KOPT-K1 (cell line): ENCODE measurements around the gene CFAP77.

ENCODE experiments used
- H3K27ac ChIP-seq: fragments of 200-600 bp; sonication (generic); 2 replicates; pipeline ENCODE4 v1.5.1; 2016; ENCODE audit warnings: antibody characterized with exemption, mild to moderate bottlenecking, low read depth, low read length; ENCODE audit not compliant: poor library complexity, severe bottlenecking
- H3K36me3 ChIP-seq: fragments of 200-600 bp; sonication (generic); 2 replicates; pipeline ENCODE4 v1.5.1; 2017; ENCODE audit warnings: antibody characterized with exemption, mild to moderate bottlenecking, low read length, moderate library complexity; ENCODE audit not compliant: insufficient read depth
- H3K9me3 ChIP-seq: fragments of 200-600 bp; sonication (generic); 2 replicates; pipeline ENCODE4 v1.5.1; 2017; ENCODE audit warnings: antibody characterized with exemption, low read length, mild to moderate bottlenecking; ENCODE audit not compliant: insufficient read depth, poor library complexity, severe bottlenecking

Gene CFAP77

GRCh38 chr9:132546148-132547051 lies 136.4 kb downstream of the CFAP77 start:
- Histone ChIP-seq H3K9me3 (no peaks in the 10 kb centered on the region), H3K27ac (no peak overlapping the region), H3K36me3 (no peaks in the 10 kb centered on the region)

DNA sequence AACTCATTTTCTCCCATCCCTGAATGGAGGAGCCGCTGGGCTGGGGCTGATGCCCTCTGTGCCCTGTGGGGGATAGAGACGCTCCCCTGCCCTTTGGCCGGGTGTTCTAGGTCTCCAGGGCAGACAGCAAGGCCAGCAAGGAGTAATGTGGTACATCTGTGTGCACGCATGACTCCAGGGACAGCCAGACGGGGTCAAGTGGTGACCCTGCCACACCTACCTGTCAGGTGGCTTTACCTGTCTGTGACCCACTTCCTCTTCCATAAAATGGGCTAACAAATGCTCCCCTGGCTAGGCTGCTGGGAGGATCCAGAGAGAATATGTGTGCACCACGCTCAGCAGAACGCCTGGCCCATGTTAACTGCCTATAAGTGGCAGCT lies 137.0 kb downstream of the CFAP77 start:
- Histone ChIP-seq H3K27ac (no peak overlapping the region), H3K9me3 (no peaks in the 10 kb centered on the region), H3K36me3 (no peaks in the 10 kb centered on the region)

DNA sequence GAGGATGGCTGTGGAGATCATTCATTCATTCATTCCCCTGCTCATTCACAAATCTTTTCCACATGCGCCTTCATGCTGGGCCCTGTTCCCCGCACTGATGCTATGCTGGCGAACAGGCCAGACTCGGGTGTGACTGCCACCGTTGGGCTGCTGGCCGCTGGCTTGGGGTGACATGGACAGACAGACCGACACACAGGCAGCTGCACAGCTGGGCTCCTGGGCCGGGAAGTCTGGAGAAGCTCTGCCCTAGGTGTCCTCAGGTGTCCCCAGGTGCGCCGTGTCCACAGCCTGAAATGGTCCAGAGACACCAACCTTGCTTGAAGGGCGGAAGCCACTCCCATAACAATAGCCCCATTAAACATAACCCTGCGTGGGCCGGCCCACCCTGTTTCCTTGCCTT lies 137.4 kb downstream of the CFAP77 start:
- Histone ChIP-seq H3K36me3 (no peaks in the 10 kb centered on the region), H3K9me3 (no peaks in the 10 kb centered on the region), H3K27ac (no peak overlapping the region)

DNA sequence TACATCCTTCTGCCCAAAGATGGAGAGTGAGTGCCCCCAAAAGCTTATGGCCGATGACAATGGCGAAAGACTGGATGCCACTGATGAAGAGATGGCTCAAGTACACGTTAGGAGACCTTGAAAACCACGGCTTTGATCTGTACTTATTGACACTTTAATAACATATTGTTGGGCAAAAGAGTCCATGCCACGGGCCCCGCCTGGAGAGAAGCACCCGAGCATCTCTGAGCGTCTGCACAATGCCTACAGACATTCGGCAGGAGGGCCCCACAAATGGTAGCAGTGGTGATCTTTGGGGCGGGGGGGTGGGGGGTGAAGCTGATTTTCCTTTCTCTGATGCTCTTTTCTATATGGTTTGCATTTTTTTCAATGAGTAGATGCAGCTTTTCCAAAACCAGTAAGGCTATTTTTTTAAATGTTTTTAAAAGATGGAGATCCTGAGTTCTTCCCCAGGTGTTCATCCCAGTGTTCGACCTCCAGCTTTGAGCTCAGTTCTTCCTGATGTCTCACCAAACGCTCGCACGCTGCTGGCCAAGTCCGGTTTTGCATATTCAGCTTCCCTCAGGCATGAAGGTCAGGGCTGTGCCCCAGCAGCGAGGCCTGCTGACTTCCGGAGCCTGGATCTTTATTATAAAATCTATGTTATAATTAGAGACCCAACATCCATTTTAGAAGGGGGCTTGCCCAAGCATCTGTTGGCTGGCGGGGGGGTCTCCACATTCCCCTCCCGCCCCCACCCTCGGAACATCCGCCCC lies 138.1 kb downstream of the CFAP77 start:
- no peaks in the 10 kb centered on the region for H3K9me3 ChIP-seq
- no peak overlapping the region for H3K27ac ChIP-seq
- no peaks in the 10 kb centered on the region for H3K36me3 ChIP-seq

DNA sequence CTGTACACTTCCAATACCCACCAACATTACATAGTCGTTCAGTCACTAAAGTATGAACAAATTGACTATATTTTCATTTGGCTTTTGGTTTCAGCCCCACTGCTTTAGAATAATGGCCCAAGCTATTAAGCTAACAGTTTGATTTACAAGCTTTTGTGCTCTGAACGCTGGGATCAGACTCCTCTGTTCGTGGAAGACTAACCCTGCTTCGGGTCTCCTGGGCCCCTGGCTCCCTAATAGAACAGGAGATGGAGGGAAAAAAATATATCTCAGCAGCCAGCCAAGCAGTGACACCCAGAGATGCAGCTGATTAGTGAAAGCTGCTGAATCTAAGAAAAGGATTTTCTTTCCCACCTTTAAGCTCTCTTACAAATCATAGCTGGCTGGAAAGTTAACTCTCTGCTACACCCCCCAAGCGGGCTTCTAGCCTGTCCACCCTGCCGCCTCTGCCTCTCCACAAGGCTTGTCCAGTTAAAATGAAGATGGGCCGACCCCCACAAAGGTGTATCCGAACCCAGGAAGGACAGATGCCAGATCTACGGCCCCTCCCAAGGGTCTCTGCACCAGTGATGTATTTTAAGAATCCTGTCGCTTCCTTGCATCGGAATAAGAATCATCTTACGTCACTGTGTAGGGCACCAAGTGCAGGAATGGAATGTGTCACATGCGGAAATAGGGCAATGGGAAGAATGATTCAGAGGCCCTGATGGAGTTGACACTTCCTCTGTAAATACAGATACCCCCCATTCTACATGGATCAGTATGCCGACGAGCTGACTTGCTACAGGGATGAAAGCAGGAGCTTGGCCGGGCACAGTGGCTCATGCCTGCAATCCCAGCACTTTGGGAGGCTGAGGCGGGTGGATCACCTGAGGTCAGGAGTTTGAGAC lies 139.0 kb downstream of the CFAP77 start:
- no peak overlapping the region for H3K27ac ChIP-seq
- H3K36me3 ChIP-seq, result no peaks in the 10 kb centered on the region
- H3K9me3 ChIP-seq, result no peaks in the 10 kb centered on the region

GRCh38 chr9:132551556-132551955 lies 141.5 kb downstream of the CFAP77 start:
- Histone ChIP-seq H3K9me3 (no peaks in the 10 kb centered on the region), H3K27ac (no peak overlapping the region), H3K36me3 (no peaks in the 10 kb centered on the region)

DNA sequence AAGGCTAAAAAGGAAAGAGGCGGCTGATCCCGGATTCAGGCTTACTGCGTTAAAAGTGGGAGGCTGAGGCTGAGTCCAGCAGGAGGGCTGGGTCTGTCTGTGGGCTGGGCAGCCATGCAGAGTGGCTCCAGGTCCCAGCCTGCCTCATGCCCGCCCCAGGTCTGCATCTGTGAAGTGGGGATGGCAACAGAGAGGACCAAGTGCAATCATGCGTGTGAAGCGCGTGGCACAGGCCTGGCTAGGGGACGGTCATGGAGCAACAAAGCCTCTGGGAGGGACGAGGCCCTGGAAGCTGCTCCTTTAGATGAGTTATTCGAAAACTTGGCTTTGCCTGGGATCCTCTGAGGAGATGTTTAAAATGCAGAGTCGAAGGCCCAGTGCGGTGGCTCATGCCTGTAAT lies 142.0 kb downstream of the CFAP77 start:
- H3K36me3 ChIP-seq, result no peaks in the 10 kb centered on the region
- H3K27ac ChIP-seq, result no peak overlapping the region
- no peaks in the 10 kb centered on the region for H3K9me3 ChIP-seq

GRCh38 chr9:132554755-132555154 lies 144.7 kb downstream of the CFAP77 start:
- Histone ChIP-seq H3K9me3 (no peaks in the 10 kb centered on the region), H3K27ac (no peak overlapping the region), H3K36me3 (no peaks in the 10 kb centered on the region)

GRCh38 chr9:132555528-132555927 lies 145.5 kb downstream of the CFAP77 start:
- Histone ChIP-seq H3K9me3 (no peaks in the 10 kb centered on the region), H3K36me3 (no peaks in the 10 kb centered on the region), H3K27ac (no peak overlapping the region)

GRCh38 chr9:132556235-132556634 lies 146.2 kb downstream of the CFAP77 start:
- Histone ChIP-seq H3K9me3 (no peaks in the 10 kb centered on the region), H3K36me3 (no peaks in the 10 kb centered on the region)

GRCh38 chr9:132556714-132557113 lies 146.7 kb downstream of the CFAP77 start:
- H3K36me3 ChIP-seq, result no peaks in the 10 kb centered on the region
- H3K9me3 ChIP-seq, result no peaks in the 10 kb centered on the region
- no peak overlapping the region for H3K27ac ChIP-seq

More at GRCh38 chr9:132556235-132556634, 146.2 kb downstream of the CFAP77 start:
- no peak overlapping the region for H3K27ac ChIP-seq

DNA sequence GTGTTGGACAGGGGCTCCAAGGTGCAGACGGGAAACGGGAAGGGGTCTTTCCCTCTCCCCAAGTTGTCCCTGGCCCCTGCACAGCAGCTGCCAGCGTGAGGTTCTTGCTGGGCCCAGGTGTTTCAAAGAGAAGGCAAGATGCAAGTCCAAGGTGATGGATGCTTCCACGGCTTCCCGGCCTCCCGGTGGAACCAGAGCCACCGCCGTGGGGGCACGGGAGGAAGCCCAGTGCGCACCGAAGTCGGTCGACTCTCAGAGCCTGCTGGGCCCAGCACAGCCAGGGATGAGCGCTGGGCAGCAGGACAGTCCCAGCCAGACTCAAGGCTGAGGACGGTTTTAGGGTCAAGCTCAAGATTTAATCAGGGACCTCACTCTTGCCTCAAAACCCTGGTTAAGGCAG lies 147.1 kb downstream of the CFAP77 start:
- no peak overlapping the region for H3K27ac ChIP-seq
- no peaks in the 10 kb centered on the region for H3K36me3 ChIP-seq
- no peaks in the 10 kb centered on the region for H3K9me3 ChIP-seq

GRCh38 chr9:132559711-132560110 lies 149.7 kb downstream of the CFAP77 start:
- no peaks in the 10 kb centered on the region for H3K36me3 ChIP-seq
- no peak overlapping the region for H3K27ac ChIP-seq

DNA sequence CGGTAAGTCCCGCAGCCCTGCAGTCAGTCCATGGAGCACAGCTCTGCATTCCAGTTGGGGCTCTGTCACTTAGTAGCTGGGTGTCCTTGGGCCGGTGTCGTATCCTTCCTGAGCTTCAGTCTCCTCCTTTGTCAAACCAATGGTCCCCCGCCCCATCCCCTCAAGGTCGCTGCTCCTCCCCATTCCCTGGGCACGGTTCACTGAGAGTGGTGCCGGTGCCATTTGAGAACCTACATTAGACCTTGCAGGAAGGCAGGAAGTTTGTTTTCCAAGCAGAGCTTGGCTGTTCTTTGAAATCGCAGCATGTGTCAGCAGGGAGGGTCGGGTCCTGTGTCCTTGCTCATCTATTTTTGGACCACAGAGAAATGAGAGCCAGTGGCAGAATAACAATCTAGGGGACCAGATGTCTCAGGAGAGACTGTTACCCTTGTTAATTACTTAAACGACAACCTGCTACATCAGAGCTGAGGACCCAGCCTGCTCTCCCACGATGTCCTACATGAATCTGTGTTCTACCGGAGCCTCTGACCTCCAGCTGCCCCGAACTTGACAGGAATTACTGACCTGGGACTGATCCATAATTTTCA lies 150.7 kb downstream of the CFAP77 start:
- no peaks in the 10 kb centered on the region for H3K9me3 ChIP-seq
- H3K36me3 ChIP-seq, result no peaks in the 10 kb centered on the region
- H3K27ac ChIP-seq, result no peak overlapping the region

More at GRCh38 chr9:132559711-132560110, 149.7 kb downstream of the CFAP77 start:
- no peaks in the 10 kb centered on the region for H3K9me3 ChIP-seq

DNA sequence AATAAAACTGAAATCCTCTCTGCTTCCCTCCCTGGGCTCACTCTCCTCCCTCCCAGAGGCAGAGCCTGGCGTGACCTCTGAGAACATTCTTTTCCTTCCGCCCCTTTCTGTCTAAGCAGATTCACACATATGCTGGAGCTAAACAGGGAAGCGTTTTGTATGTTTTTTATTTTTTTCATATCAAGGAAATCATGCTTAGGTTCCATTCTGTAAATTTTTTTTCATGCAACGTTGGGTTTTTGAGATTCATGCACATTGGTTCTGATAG lies 152.2 kb downstream of the CFAP77 start:
- no peak overlapping the region for H3K27ac ChIP-seq
- no peaks in the 10 kb centered on the region for H3K36me3 ChIP-seq
- no peaks in the 10 kb centered on the region for H3K9me3 ChIP-seq
